Measurements from ENCODE around the gene UTF1.

The UTF1 gene

DNA sequence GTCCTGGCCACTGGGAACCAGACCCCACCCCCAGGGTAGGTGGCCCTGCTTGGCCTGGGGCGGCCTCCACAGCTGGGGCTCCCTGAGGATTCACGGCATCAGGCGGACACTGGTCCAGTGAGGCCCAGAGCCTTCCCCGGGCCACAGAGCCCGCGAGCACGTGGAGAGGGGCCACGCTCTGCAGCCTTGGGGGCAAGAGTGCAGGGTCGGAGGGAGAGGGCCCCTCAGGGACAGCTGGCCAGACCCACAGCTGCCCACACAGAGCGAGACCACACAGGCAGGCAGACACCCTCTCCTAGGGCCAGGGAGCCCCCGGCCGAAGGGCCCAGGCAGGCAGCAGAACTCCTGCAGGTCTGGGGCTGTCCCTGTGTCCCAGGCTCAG is 18.3 kb downstream of the UTF1 start:
- POLR2A ChIA-PET: interaction anchor here (1.6 to 2.9 kb wide), 2 partner anchors 10 to 27 kb away, joined by 3 to 11 read pairs; no protein-coding TSS in a partner anchor
- CTCF ChIA-PET: interaction anchor here (1.3 to 4.2 kb wide), 2 partner anchors 9 to 10 kb away, joined by 5 to 44 read pairs; no protein-coding TSS in a partner anchor
- WGBS (ENCODE audit: insufficient coverage): 97% methylated on average over 11 of the region's 12 CpGs
- Histone ChIP-seq H3K4me3 (ENCODE audit: control insufficient read depth in 1 of 7, extremely low read depth in 1 of 7, insufficient read depth in 4 of 7, low read depth in 2 of 7, low read length in 6 of 7) (no peak overlapping the region), H3K27me3 (replicated peaks in 2 of 5; ENCODE audit: control insufficient read depth in 4 of 5, insufficient read depth in 5 of 5, low read length in 4 of 5) (no peaks in the 10 kb centered on the region), H3K9me3 (ENCODE audit: control extremely low read depth in 1 of 5, control insufficient read depth in 4 of 5, insufficient read depth in 2 of 5, low read depth in 1 of 5, low read length in 4 of 5) (no peaks in the 10 kb centered on the region), H3K36me3 (ENCODE audit: control insufficient read depth in 4 of 4, insufficient read depth in 4 of 4, low read length in 3 of 4) (no peaks in the 10 kb centered on the region), H3K27ac (ENCODE audit: insufficient read depth in 1 of 2, low read depth in 1 of 2, low read length in 2 of 2, poor library complexity in 1 of 2, severe bottlenecking in 2 of 2) (no peak overlapping the region), H3K4me1 (ENCODE audit: control extremely low read depth in 1 of 4, control insufficient read depth in 4 of 4, insufficient read depth in 4 of 4, low read length in 3 of 4) (peaks cover 0 to 14% (median 4%) of the 10 kb centered on the region in 4 experiments)
- DNase-seq: no peak

- no peaks in the 10 kb centered on the region for H3K27me3 ChIP-seq (replicated peaks in 2 of 5; ENCODE audit: control insufficient read depth in 4 of 5, insufficient read depth in 5 of 5, low read length in 4 of 5)
- no peak overlapping the region for H3K4me3 ChIP-seq (ENCODE audit: control insufficient read depth in 1 of 7, extremely low read depth in 1 of 7, insufficient read depth in 4 of 7, low read depth in 2 of 7, low read length in 6 of 7)
- 82% methylated on average over 12 of the region's 21 CpGs for WGBS (ENCODE audit: insufficient coverage)
- no peaks in the 10 kb centered on the region for H3K9me3 ChIP-seq (ENCODE audit: control extremely low read depth in 1 of 5, control insufficient read depth in 4 of 5, insufficient read depth in 2 of 5, low read depth in 1 of 5, low read length in 4 of 5)
- H3K36me3 ChIP-seq (ENCODE audit: control insufficient read depth in 4 of 4, insufficient read depth in 4 of 4, low read length in 3 of 4): no peaks in the 10 kb centered on the region
- peaks cover 0 to 14% (median 4%) of the 10 kb centered on the region in 4 experiments for H3K4me1 ChIP-seq (ENCODE audit: control extremely low read depth in 1 of 4, control insufficient read depth in 4 of 4, insufficient read depth in 4 of 4, low read length in 3 of 4)
- CTCF ChIA-PET: no interaction called here
- POLR2A ChIA-PET: no interaction called here
- no peak overlapping the region for H3K27ac ChIP-seq (ENCODE audit: insufficient read depth in 1 of 2, low read depth in 1 of 2, low read length in 2 of 2, poor library complexity in 1 of 2, severe bottlenecking in 2 of 2)
- peak in 1 of 3 donors; percentile 26 for DNase-seq
These were observed 19.2 kb downstream of the UTF1 start for GRCh38 chr10:133249094-133249780.

DNA sequence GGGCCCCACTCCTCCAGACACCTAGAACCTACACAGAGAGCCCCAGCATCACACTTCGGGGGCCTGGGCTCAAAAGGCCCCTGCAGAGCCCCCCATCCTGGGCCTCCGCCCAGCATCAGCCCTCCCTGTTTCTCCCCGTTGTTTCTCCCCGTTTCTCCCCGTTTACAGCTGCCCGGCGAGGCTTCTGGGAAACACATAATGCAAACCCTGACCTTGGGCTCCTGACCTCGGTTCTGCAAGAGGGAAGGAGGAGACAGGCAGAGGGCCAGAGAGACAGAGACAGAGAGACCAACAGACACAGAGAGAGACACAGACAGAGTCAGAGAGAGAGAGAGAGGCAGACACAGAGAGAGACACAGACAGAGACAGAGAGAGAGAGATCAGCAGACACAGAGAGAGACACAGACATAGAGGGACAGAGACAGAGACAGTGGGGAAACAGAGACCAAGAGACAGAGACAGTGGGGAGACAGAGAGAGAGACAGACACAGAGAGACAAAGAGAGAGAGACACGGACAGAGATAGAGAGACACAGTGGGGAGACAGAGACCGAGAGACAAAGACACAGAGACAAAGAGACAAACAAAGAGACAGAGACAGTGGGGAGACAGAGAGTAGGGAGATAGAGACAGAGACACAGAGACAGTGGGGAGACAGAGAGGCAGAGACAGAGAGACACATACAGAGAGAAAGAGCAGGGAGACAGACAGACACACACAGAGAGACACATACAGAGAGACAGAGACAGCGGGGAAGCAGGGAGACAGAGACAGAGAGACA is 20.1 kb downstream of the UTF1 start:
- CTCF ChIA-PET: no interaction called here
- WGBS (ENCODE audit: insufficient coverage): 93% methylated on average over 9 of the region's 11 CpGs
- Histone ChIP-seq H3K27ac (ENCODE audit: insufficient read depth in 1 of 2, low read depth in 1 of 2, low read length in 2 of 2, poor library complexity in 1 of 2, severe bottlenecking in 2 of 2) (no peak overlapping the region), H3K36me3 (ENCODE audit: control insufficient read depth in 4 of 4, insufficient read depth in 4 of 4, low read length in 3 of 4) (no peaks in the 10 kb centered on the region), H3K4me3 (ENCODE audit: control insufficient read depth in 1 of 7, extremely low read depth in 1 of 7, insufficient read depth in 4 of 7, low read depth in 2 of 7, low read length in 6 of 7) (no peak overlapping the region), H3K27me3 (replicated peaks in 2 of 5; ENCODE audit: control insufficient read depth in 4 of 5, insufficient read depth in 5 of 5, low read length in 4 of 5) (no peaks in the 10 kb centered on the region), H3K4me1 (ENCODE audit: control extremely low read depth in 1 of 4, control insufficient read depth in 4 of 4, insufficient read depth in 4 of 4, low read length in 3 of 4) (peaks cover 0 to 12% (median 4%) of the 10 kb centered on the region in 4 experiments), H3K9me3 (ENCODE audit: control extremely low read depth in 1 of 5, control insufficient read depth in 4 of 5, insufficient read depth in 2 of 5, low read depth in 1 of 5, low read length in 4 of 5) (no peaks in the 10 kb centered on the region)
- DNase-seq: no peak
- POLR2A ChIA-PET: no interaction called here

DNA sequence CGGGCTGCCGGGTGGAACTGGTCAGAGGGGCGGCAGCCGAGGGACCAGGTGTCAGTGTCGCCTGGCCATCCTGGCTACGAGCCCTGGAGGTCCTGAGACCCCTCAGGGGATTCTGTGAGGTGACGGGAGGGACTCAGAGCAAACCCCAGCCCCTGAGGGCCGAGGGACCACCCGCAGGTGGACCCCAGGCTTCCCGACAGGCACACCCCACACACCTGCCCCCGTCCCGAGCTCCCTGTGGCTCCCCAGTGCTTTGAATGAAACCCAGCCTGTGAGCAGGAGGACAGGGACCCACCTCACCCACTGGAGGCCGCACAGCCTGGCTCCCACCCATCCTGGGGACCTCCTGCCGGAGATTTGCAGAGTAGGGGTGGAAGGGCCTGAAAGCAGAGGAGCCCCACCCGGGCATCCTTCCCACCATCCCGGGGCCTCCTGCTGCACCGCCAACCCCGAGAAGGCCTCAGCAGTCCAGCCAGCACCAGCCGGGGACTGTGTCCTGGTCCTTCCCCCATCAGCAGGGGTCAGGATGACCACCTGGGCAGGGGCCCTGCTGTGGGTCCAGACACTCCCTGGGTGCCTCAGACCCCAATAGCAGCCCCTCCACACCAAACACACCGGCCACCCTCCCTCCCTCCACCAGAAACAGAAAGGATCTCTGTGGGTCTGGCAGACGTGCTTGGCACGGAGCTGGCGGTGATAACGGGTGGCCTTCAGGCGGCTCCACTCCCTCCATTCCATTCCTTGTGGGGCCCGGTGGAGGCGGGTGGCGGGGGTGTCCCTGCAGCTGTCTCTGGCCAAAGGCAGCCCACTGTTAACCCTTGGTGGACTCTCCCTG is 21.6 kb downstream of the UTF1 start:
- WGBS (ENCODE audit: insufficient coverage): 83% methylated on average over 20 of the region's 28 CpGs
- H3K4me3 ChIP-seq (ENCODE audit: control insufficient read depth in 1 of 7, extremely low read depth in 1 of 7, insufficient read depth in 4 of 7, low read depth in 2 of 7, low read length in 6 of 7): no peak overlapping the region
- H3K27me3 ChIP-seq (replicated peaks in 2 of 5; ENCODE audit: control insufficient read depth in 4 of 5, insufficient read depth in 5 of 5, low read length in 4 of 5): no peaks in the 10 kb centered on the region

GRCh38 chr10:133252223-133252552 is 22.2 kb downstream of the UTF1 start:
- H3K27me3 ChIP-seq (replicated peaks in 2 of 5; ENCODE audit: control insufficient read depth in 4 of 5, insufficient read depth in 5 of 5, low read length in 4 of 5): no peaks in the 10 kb centered on the region
- peaks cover 5 to 17% (median 13%) of the 10 kb centered on the region in 4 experiments for H3K4me1 ChIP-seq (ENCODE audit: control extremely low read depth in 1 of 4, control insufficient read depth in 4 of 4, insufficient read depth in 4 of 4, low read length in 3 of 4)
- H3K27ac ChIP-seq (ENCODE audit: insufficient read depth in 1 of 2, low read depth in 1 of 2, low read length in 2 of 2, poor library complexity in 1 of 2, severe bottlenecking in 2 of 2): no peak overlapping the region
- H3K9me3 ChIP-seq (ENCODE audit: control extremely low read depth in 1 of 5, control insufficient read depth in 4 of 5, insufficient read depth in 2 of 5, low read depth in 1 of 5, low read length in 4 of 5): no peaks in the 10 kb centered on the region
- ChIA-PET CTCF (interaction anchor here (1.3 kb wide), 1 partner anchor 10 kb away, joined by 3 read pairs; no protein-coding TSS in a partner anchor), POLR2A (no interaction called here)
- DNase-seq: no peak
- WGBS (ENCODE audit: insufficient coverage): 90% methylated on average over 3 of the region's 12 CpGs
- H3K36me3 ChIP-seq (ENCODE audit: control insufficient read depth in 4 of 4, insufficient read depth in 4 of 4, low read length in 3 of 4): no peaks in the 10 kb centered on the region
- H3K4me3 ChIP-seq (ENCODE audit: control insufficient read depth in 1 of 7, extremely low read depth in 1 of 7, insufficient read depth in 4 of 7, low read depth in 2 of 7, low read length in 6 of 7): no peak overlapping the region

More for the DNA sequence above, 21.6 kb downstream of the UTF1 start:
- Histone ChIP-seq H3K27ac (ENCODE audit: insufficient read depth in 1 of 2, low read depth in 1 of 2, low read length in 2 of 2, poor library complexity in 1 of 2, severe bottlenecking in 2 of 2) (no peak overlapping the region), H3K9me3 (ENCODE audit: control extremely low read depth in 1 of 5, control insufficient read depth in 4 of 5, insufficient read depth in 2 of 5, low read depth in 1 of 5, low read length in 4 of 5) (no peaks in the 10 kb centered on the region), H3K36me3 (ENCODE audit: control insufficient read depth in 4 of 4, insufficient read depth in 4 of 4, low read length in 3 of 4) (no peaks in the 10 kb centered on the region), H3K4me1 (ENCODE audit: control extremely low read depth in 1 of 4, control insufficient read depth in 4 of 4, insufficient read depth in 4 of 4, low read length in 3 of 4) (peaks cover 2 to 16% (median 9%) of the 10 kb centered on the region in 4 experiments)
- peak in 1 of 3 donors; percentile 41 for DNase-seq
- CTCF ChIA-PET: interaction anchor here (1.3 kb wide), 1 partner anchor 9 kb away, joined by 3 read pairs; no protein-coding TSS in a partner anchor
- POLR2A ChIA-PET: no interaction called here

GRCh38 chr10:133253361-133253955 is 23.4 kb downstream of the UTF1 start:
- ChIA-PET POLR2A (no interaction called here), CTCF (interaction anchor here (0.8 kb wide), 1 partner anchor 10 kb away, joined by 3 read pairs; no protein-coding TSS in a partner anchor)
- 94% methylated on average over 21 of the region's 22 CpGs for WGBS (ENCODE audit: insufficient coverage)
- no peaks in the 10 kb centered on the region for H3K36me3 ChIP-seq (ENCODE audit: control insufficient read depth in 4 of 4, insufficient read depth in 4 of 4, low read length in 3 of 4)
- no peaks in the 10 kb centered on the region for H3K9me3 ChIP-seq (ENCODE audit: control extremely low read depth in 1 of 5, control insufficient read depth in 4 of 5, insufficient read depth in 2 of 5, low read depth in 1 of 5, low read length in 4 of 5)
- H3K27me3 ChIP-seq (replicated peaks in 2 of 5; ENCODE audit: control insufficient read depth in 4 of 5, insufficient read depth in 5 of 5, low read length in 4 of 5): no peaks in the 10 kb centered on the region
- peaks cover 5 to 30% (median 24%) of the 10 kb centered on the region in 4 experiments for H3K4me1 ChIP-seq (ENCODE audit: control extremely low read depth in 1 of 4, control insufficient read depth in 4 of 4, insufficient read depth in 4 of 4, low read length in 3 of 4)
- no peak overlapping the region for H3K27ac ChIP-seq (ENCODE audit: insufficient read depth in 1 of 2, low read depth in 1 of 2, low read length in 2 of 2, poor library complexity in 1 of 2, severe bottlenecking in 2 of 2)
- no peak for DNase-seq
- no peak overlapping the region for H3K4me3 ChIP-seq (ENCODE audit: control insufficient read depth in 1 of 7, extremely low read depth in 1 of 7, insufficient read depth in 4 of 7, low read depth in 2 of 7, low read length in 6 of 7)
